OCI-M2 (cell line): ENCODE data around the gene CACNA1D.
"Not testable (repeated sequence)": the region's sequence is repeated elsewhere in the genome, so short reads cannot be mapped to it uniquely, and the experiment has no call there.

ENCODE experiments used
- DNase-seq: peaks from one replicate; lab custom pipeline; 2025; ENCODE audit not compliant: unreplicated experiment; lab: John Stamatoyannopoulos, UW

CACNA1D gene

DNA sequence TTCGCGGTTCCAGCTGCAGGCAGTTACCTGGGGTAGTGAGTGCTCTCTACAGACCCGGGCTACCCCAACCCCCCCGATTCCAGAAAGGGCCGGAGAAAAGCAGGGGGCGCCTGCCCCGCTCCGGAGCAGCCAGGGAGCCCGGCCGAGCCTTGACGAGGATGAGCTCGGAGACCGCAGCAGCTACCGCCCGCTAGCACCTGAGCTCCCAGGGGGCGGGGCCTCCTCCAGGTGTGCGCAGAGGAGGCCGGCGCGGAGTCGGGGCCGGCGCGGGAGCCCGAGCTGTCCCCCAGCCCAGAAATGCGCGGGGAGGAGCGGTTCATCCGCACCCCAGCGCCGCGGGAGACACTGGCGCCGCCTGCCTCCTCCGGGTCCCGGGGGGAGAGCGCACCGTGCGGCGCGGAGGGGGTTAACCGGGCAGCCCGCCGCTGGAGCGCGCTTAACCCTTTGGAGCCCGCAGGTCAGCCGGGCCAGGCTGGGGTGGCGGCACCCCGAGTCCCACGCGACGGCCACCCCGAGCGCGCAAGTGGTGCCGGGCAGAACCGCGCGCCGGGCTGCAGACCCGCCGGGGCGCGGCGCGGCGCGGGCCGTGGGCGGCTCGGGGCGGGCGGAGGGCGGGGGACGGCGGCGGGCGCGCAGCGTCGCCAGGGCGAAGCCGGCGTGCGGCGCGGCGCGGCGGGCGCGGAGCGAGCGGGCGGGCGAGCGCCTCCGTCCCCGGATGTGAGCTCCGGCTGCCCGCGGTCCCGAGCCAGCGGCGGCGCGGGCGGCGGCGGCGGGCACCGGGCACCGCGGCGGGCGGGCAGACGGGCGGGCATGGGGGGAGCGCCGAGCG is at the start of gene CACNA1D:
Gene CACNA1D (plus strand): TSS at position 649 of the 829 bp plus-strand sequence. CDS start 556 bp downstream, outside the sequence.
- no peak for DNase-seq

DNA sequence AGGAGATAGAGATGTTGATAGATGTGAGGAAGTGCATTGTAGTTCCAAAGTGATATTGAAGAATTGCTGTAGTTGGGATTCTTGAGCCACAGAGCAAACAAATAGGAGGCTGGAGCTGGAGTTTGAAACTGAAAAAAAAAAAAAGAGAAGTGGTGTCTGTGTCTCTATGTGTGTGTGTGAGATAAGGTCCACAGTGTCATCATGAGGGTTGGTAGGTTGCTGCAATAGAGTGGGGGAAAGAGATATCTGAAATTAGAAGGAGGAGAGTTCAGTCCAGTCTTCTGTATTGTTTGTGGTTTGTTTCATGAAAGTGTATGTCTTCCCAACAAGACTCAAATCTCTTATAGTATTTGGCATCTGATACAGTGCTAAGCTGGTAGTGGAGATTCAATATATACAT is 37.3 kb upstream of the CACNA1D start:
- no peak for DNase-seq

DNA sequence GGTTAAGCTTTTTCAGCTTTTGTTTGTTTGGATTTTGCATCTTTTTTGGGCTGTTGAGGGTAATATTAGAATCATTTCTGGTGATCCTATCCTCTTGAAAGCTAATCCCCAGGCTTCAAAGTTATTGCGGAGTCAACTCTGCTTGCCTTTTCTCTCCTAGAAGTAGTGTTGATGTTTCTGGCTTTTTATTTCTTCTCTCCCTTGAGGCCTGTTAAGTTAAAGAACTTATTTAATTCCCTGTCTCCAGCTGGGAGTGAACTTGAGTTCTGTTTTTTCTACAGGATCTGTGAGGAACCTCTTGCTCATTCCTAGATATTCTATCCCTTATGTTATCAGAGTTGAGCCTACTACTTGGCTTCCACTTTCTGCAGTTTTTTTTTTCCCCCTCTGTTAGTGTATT is 34.1 kb upstream of the CACNA1D start:
- DNase-seq, result no peak

DNA sequence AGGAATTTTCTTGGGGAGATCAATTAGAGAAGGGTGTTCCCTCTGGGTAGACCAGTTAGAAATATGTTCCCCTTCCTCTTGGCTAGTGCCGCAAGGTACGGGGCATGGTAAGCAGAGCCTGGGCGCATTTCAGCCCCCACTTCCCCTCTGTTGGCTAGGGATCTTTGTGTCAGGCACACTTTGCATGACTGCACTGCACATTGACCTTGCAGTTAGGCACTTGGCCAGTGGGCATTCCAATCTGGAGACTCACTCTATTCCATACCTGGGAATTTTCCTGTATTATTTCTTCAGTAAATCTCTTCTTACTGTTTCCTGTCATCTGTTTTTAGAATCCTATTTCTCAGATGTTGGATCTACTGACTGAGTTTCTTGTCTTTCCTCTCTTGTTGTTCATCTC is 30.0 kb upstream of the CACNA1D start:
- no peak for DNase-seq

DNA sequence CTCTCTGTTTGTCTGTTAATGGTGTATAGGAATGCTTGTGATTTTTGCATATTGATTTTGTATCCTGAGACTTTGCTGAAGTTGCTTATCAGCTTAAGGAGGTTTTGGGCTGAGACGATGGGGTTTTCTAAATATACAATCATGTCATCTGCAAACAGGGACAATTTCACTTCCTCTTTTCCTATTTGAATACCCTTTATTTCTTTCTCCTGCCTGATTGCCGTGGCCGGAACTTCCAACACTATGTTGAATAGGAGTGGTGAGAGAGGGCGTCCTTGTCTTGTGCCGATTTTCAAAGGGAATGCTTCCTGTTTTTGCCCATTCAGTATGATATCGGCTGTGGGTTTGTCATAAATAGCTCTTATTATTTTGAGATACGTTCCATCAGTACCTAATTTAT is 24.7 kb upstream of the CACNA1D start:
- not testable (repeated sequence) for DNase-seq

DNA sequence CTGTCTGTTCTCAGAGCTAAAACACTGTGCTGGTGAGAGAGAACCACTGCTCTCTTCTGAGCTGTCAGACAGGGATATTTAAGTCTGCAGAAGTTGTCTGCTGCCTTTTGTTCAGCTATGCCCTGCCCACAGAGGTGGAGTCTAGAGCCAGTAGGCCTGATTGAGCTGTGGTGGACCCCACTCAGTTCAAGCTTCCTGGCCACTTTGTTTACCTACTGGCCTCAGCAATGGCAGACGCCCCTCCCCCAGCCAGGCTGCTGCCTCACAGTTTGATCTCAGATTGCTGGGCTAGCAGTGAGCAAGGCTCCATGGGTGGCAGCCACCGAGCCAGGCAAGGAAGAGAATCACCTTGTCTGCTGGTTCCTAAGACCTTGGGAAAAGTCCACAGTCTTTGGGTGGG is 21.0 kb upstream of the CACNA1D start:
- DNase-seq, result no peak

DNA sequence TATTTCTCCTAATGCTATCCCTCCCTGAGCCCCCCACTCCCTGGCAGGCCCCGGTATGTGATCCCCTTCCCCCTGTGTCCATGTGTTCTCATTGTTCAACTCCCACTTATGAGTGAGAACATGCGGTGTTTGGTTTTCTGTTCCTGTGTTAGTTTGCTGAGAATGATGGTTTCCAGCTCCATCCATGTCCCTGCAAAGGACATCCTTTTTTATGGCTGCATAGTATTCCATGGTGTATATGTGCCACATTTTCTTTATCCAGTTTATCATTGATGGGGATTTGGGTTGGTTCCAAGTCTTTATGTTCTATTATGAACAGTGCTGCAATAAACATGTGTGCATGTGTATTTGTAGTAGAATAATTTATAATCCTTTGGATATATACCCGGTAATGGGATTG is 18.0 kb upstream of the CACNA1D start:
- not testable (repeated sequence) for DNase-seq

DNA sequence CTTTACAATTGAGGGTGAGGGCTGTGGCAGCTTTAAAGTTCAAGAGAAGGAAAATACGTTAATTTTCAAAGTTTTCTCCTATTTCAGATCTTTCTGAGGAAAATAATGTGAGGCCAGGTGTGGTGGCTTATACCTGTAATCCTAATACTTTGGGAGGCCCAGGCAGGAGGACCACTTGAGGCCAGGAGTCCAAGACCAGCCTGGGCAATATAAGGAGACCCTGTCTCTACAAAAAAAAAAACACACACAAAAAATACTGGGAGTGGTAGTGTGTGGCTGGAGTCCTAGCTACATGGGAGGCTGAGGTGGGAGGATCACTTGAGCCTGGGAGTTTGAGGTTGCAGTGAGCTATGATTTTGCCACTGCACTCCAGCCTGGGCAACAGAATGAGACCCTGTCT is 16.7 kb upstream of the CACNA1D start:
- not testable (repeated sequence) for DNase-seq

DNA sequence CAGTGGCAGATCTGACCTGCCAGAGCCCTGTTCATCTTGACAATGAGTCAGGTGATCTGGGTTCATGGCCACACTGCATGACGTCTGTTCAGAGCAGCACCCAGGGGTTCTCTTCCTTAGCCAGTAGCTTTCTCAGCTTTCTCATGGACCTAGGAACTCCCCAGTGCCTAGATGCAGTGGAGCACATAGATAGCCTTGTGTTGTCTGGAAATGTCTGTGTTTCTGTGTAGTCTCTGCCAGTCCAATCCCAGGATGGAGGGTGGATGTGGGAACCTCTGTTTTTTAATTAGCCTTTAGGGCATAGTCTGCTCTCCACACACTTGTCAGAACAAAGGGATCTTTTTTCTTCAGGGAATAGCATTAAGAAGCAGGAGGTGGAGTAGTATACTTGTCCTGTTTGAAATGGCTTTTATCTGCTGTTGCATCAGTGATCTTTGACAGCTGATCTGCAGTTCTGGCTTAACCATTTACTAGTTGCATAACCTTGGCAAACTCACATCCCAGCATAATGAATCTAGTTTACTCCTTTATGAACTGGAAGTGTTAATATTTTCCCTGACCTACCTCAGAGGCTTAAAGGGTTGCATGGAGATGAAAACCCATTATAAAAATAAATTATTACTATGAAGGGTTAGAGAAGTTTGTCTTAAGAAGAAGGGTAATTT is 16.1 kb upstream of the CACNA1D start:
- no peak for DNase-seq

DNA sequence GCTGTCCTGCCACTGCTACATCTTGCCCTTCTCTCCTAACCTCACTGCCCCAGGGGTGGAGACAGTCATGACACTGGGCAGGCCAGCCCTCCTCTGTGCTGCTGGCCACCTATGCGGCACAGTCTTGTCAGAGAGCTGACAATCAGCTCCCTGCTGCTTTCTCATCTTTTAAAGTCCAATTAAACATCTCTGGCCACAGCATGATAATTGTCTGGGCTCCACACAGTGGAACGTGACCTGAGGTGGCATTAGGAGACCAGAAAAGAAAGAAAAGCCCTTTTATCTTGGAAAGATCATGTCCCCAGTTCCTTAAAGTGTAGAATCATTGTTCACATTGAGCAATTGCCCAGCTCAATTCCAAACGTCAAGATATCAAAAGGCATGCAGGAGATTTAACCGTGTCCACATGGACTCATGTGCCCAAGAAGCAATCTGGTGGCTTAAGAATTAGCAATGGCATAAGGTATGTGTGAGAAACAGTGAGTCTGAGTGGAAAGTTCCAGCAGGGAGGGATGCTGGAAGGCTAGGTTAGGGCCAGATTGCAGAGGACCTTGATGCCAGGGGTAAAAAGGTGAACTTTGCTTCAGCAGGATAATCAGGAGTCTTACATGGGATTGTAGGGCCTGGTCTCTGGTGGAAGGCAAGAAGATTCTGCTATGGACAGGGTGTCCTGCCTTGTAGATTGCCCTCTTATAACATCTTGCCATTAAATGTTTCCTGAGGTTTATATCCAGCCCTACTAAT is 15.3 kb upstream of the CACNA1D start:
- no peak for DNase-seq

DNA sequence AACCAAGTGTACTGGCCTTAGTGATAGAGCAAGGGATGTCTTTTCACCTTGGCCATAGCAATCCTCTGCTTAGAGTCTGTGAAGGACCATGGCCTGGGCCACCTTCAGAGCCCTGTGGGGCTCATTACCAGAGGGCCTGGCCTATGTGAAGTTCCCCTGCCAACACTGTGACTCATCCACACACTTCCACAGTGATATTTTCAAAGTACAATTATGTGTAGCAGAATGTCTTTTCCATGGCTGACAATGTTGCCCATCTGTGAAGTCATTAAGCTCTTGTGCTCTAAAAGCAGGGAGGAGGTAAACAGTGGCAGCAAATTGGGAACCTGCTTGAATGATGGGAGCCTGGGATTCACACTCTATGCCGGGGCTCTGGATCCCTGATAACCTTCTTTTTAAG is 12.2 kb upstream of the CACNA1D start:
- DNase-seq, result no peak

DNA sequence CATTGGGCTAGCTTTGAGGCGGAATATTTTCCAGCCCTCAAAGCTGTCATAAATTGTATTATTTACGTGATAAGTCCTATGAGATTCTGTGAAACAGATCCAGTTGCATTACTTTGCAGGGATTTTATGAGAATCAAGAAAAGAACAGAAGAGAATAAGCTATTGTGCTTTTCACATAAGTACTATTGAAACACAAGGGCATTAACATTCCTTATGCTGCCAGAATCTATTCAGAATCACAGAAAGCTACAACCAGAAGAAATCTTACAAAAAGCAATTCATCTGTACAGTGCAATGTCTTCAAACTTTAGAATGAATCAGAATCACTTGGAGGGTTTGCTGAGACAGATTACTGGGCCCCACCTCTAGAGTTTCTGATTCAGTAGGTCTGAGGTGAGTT is 10.6 kb upstream of the CACNA1D start:
- DNase-seq, result no peak

DNA sequence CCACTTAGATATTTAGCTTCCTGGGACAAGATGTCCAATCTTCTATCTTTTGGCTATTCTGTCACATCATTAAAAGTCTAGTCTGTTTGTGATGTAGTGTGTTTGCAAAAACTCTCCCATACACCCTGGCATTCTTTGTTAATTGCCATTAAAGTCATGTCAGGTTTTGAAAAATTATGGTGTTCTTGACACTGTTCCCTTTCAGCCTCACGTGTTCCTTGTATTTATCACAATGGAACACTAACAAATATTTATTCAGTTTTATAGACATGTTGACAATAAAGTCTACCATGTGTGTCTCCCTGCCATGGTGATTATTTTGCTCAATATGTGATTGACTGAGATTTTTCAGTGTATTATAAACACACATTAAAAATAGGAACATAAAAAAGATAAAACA is 9.4 kb upstream of the CACNA1D start:
- DNase-seq, result no peak

DNA sequence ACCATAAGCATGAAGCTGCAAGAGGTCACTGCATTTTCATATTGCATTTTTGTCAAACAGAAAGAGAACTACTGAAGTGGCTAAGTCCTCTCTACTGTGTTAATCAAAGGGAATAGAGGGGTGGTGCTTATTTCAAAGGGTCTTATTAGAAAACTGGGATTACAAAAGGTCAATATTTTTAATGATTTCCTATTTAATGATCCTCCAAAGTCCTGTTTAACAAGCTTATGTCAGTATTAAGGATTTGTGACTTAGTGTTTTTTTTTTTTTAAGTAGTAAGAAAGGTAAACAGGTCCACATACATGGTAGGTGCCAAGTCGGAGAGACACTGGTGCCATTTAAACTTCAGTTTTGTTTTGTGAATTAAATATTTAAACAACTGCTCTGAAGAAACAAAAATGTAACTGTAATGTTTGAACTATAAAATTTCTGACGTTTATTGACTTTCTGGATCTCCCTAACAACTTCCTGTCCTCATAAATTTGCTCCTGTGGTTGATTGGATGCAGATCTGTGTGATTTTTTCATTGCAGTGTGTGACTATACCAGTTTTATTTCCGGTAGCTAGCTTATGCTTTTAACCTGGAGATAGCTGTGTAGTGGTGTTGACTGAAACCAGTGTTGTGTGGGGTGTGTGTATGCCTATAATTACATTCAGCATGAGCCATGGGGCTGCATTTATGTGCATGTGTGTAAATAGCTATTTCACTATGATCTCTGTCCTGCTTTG is 8.6 kb upstream of the CACNA1D start:
- DNase-seq, result no peak

DNA sequence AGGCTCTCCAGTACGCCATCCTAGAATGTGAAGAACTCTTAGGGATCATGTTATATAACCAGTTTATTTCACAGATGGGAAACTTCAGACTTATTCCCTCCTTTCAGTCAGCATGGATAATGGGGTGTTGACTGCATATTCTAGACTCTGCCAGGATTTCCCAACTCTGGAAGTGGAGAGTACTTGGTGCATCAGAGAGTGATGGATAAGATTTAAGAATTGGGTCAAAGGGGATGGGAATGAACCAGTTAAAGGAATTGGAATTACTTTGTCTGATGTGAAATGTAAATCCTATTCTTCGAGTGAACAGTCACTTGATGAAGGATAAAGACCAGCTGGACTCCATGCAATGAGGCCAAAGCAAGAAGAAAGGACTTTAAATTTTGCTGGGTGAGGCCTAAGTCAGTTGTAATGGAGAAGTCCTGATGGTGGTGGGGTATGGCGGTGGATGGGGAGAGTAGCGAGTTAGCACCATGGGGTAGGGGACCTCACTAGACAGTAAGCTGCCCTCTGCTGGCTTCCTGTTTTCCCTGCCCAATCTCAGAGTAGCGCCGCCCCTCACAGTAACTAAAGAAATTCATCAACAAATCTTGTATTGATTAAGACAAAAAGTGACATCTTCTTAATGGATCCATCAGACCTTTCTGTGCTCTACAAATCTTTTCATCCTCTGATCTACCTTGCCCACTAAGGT is 7.3 kb upstream of the CACNA1D start:
- DNase-seq, result no peak

DNA sequence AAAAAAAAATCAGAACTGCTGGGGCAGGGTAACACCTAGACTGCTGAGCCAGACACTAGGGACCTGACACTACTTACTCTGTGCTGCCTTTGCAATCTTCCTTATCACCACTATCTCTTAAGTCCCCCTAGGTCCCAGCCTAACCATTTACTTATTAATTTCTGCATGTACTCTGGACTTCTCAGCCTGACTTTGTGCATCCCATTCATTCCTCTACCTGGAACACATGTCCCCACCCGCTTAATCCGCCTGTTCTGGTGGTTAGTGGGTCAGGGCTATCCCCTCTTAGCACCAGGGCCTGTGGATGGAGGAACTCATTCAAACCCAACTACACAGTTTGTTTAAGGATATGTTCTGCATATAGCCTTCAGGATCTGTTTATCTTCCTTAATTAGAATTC is 5.0 kb upstream of the CACNA1D start:
- no peak for DNase-seq

DNA sequence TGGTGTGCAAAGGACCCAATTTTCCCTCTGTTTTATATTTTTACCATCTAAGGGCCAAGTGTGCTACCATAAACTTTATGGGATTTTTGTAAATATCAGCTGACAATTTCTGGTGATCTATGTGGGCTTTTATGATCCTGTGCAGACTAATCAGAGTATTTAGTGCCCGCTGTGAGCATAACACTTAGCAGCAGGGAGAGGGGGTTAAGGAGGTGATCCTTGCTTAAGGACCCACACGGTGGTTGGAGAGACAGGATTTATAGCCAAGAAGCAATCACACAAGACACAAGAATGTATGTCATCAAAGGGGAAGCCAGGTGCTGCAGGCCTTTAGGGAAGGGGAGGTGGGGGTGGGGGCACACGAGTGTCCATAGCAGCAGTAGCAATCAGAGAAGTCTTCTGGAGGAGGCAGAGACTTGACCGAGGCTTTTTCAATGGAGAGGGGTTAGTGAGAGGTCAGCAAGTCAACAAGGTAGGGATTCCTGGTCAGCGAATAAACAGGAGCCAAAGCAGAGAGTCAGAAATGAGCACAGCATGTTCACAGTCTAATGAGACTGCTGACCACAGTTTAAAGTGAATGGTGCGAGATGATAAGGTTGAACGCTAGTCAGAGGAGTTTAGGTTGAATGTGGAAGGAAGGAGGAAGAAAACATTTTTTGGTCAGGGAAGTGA is 4.5 kb upstream of the CACNA1D start:
- no peak for DNase-seq

DNA sequence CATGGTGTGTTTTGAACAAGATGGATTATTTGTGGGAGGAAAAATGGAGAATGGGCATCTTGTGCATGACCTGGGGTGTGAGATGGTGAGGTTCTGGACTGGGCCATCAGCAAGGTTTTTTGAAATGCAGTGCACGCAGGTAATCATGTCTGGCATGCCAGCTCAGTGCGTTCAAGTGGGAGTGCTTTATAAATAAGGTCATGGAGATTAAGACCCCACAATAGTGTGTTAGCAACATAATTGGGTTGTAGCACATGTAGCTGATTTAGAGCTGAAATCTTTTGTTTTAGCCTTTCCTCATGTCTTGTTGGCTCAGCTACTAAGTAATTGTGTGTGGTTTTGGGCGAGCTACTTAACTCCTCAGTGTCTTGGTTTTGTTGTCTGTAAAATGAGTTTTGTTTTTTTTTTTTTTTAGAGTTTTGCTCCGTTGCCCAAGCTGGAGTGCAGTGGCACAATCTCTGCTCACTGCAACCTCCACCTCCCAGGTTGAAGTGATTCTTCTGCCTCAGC is 3.9 kb upstream of the CACNA1D start:
- DNase-seq, result no peak

DNA sequence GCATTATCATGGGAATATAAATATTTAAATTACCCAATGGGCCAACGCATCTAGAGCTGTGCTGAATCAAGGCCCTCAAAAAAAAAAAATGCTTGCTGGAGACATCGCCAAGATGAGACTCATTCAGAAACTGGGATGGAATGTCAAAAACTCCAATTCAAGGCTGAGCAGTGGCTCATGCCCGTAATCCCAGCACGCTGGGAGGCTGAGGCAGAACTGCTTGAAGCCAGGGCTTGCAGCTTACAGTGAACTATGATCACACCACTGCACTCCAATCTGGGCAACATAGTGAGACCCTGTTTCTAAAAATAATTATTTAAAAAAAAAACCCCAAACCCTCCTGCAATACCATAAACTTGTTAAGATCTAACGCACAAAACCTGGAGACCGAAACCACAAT is 3.1 kb upstream of the CACNA1D start:
- DNase-seq, result no peak

DNA sequence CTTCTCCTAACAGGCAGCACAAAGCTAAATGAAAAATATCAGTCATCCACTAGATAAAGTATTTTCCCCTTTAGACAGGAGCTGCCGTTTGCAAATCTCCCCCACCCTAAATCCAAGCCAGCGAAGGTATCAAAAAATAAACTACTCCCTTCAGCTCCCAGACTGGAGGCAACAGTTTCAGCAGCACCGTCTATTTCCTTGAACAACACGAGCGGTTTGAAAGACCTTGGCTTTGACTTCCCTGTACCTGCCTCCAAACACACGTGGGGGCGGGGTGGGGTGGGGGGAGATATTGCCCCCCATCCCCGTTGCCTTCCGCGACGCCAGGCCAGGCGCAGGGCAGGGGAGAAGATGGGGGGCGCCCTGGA is 832 bp upstream of the CACNA1D start:
- no peak for DNase-seq
